Fibroblast of mammary gland (primary cell): ENCODE measurements around the gene WFIKKN1.

ENCODE experiments used
- DNase-seq: peaks from one replicate; pipeline ENCODE4 v3.0.0-alpha.2; 2010; ENCODE audit warnings: low read depth
- H3K4me3 ChIP-seq: 2 replicates; pipeline ENCODE4 v1.5.1; 2011; ENCODE audit warnings: low read depth, mild to moderate bottlenecking, low read length, moderate library complexity; ENCODE audit not compliant: control insufficient read depth
- CTCF ChIP-seq: conservative IDR thresholded peaks from 2 replicates; pipeline ENCODE4 v1.5.1; 2011; ENCODE audit warnings: low read depth, low read length, inconsistent platforms; ENCODE audit not compliant: control insufficient read depth, insufficient read depth

WFIKKN1 gene

GRCh38 chr16:590815-591200 is 40.0 kb upstream of the WFIKKN1 start:
- TF ChIP-seq CTCF, result no peak
- H3K4me3 ChIP-seq, result peak overlapping the region; percentile 76
- DNase-seq, result no peak

GRCh38 chr16:591231-591630 is 39.6 kb upstream of the WFIKKN1 start:
- no peak for TF ChIP-seq CTCF
- DNase-seq, result no peak
- peak overlapping the region; percentile 76 for H3K4me3 ChIP-seq

- no peak for DNase-seq
- TF ChIP-seq CTCF, result no peak
Measured at GRCh38 chr16:591892-592517, 38.8 kb upstream of the WFIKKN1 start.

GRCh38 chr16:592518-593306 is 38.1 kb upstream of the WFIKKN1 start:
- H3K4me3 ChIP-seq, result no peak overlapping the region
- no peak for TF ChIP-seq CTCF
- peak; percentile 36 for DNase-seq

More at GRCh38 chr16:591892-592517, 38.8 kb upstream of the WFIKKN1 start:
- no peak overlapping the region for H3K4me3 ChIP-seq

- H3K4me3 ChIP-seq, result no peak overlapping the region
- TF ChIP-seq CTCF, result no peak
- DNase-seq, result no peak
Measured at GRCh38 chr16:593406-593805, 37.4 kb upstream of the WFIKKN1 start.

- no peak overlapping the region for H3K4me3 ChIP-seq
- no peak for TF ChIP-seq CTCF
- no peak for DNase-seq
Measured at GRCh38 chr16:593807-594206, 37.0 kb upstream of the WFIKKN1 start.
